ENCODE measurements around the gene SMC6.

GRCh38 chr2:17800693-17801458 is 47.3 kb upstream of the SMC6 start:
- no peak for TF ChIP-seq CTCF (IDR thresholded peaks at IDR 0.05; ENCODE audit: poor library complexity, severe bottlenecking)
- TF ChIP-seq EP300 (conservative IDR thresholded peaks at IDR 0.05; ENCODE audit: poor library complexity, severe bottlenecking) = no peak
- no peak for TF ChIP-seq POLR2AphosphoS5 (IDR thresholded peaks at IDR 0.05)
- TF ChIP-seq EZH2 (IDR thresholded peaks at IDR 0.05; ENCODE audit: borderline replicate concordance, insufficient read depth, low read length, poor library complexity, severe bottlenecking) = no peak
- TF ChIP-seq, protein P1, sequence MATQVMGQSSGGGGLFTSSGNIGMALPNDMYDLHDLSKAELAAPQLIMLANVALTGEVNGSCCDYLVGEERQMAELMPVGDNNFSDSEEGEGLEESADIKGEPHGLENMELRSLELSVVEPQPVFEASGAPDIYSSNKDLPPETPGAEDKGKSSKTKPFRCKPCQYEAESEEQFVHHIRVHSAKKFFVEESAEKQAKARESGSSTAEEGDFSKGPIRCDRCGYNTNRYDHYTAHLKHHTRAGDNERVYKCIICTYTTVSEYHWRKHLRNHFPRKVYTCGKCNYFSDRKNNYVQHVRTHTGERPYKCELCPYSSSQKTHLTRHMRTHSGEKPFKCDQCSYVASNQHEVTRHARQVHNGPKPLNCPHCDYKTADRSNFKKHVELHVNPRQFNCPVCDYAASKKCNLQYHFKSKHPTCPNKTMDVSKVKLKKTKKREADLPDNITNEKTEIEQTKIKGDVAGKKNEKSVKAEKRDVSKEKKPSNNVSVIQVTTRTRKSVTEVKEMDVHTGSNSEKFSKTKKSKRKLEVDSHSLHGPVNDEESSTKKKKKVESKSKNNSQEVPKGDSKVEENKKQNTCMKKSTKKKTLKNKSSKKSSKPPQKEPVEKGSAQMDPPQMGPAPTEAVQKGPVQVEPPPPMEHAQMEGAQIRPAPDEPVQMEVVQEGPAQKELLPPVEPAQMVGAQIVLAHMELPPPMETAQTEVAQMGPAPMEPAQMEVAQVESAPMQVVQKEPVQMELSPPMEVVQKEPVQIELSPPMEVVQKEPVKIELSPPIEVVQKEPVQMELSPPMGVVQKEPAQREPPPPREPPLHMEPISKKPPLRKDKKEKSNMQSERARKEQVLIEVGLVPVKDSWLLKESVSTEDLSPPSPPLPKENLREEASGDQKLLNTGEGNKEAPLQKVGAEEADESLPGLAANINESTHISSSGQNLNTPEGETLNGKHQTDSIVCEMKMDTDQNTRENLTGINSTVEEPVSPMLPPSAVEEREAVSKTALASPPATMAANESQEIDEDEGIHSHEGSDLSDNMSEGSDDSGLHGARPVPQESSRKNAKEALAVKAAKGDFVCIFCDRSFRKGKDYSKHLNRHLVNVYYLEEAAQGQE (IDR thresholded peaks at IDR 0.05; ENCODE audit: borderline replicate concordance) = no peak
- TF ChIP-seq RAD21 (conservative IDR thresholded peaks at IDR 0.05) = no peak

Measured in neural cell (in vitro differentiated cells).